Mesangial cell (primary cell): Measurements from ENCODE around the gene SLC2A5. TPM values are rescaled to one million over a fixed set of nuclear protein-coding genes. Genes with fewer than 3 reads are reported as not detected.

Experiments used
- total RNA-seq: library from RNA; depleted of rRNA; stranded (reverse); fragments of >200 nt; gene quantifications from 2 replicates; pipeline ENCODE4 v1.2.3, GENCODE V29; 2015

Gene SLC2A5
- total RNA-seq, result 0.33 and 0.51 TPM in 2 replicates

GRCh38 chr1:9069326-9070100 lies at the start of gene SLC2A5:
Gene SLC2A5, minus strand, starts transcription at chr1:9069635. Its CDS starts 99 bp downstream, at chr1:9069536.

Other genes starting within 250 kb of the SLC2A5 start
- gene ENO1, start 190.9 kb downstream of the SLC2A5 start, total RNA-seq, result 1,087 and 2,369 TPM in 2 replicates
- not detected in 2 replicates for gene CA6, start 123.8 kb downstream of the SLC2A5 start, total RNA-seq
- gene SLC2A7, start 43.2 kb downstream of the SLC2A5 start, total RNA-seq, result not detected in 2 replicates
- 1.8 and 2.4 TPM in 2 replicates for gene GPR157, start 59.5 kb upstream of the SLC2A5 start, total RNA-seq
- 14.0 and 59.1 TPM in 2 replicates for gene H6PD, start 165.1 kb upstream of the SLC2A5 start, total RNA-seq
- gene SPSB1, start 223.3 kb upstream of the SLC2A5 start, total RNA-seq, result 47.3 and 102 TPM in 2 replicates